Measurements from ENCODE around the gene SLC1A1.
"Not testable (repeated sequence)": the region's sequence is repeated elsewhere in the genome, so short reads cannot be mapped to it uniquely, and the experiment has no call there.

SLC1A1 gene

GRCh38 chr9:4506490-4506889 is 16.2 kb downstream of the SLC1A1 start:
- no peak for DNase-seq (ENCODE audit: low read depth)

GRCh38 chr9:4507306-4508130 is 17.2 kb downstream of the SLC1A1 start:
- no peak for DNase-seq (ENCODE audit: low read depth)

- DNase-seq (ENCODE audit: low read depth), result no peak
These were observed 18.1 kb downstream of the SLC1A1 start for GRCh38 chr9:4508246-4508906.

GRCh38 chr9:4508907-4509589 is 18.8 kb downstream of the SLC1A1 start:
- DNase-seq (ENCODE audit: low read depth), result no peak

GRCh38 chr9:4509590-4509984 is 19.3 kb downstream of the SLC1A1 start:
- DNase-seq (ENCODE audit: low read depth), result no peak

- DNase-seq (ENCODE audit: low read depth), result no peak
These were observed 20.5 kb downstream of the SLC1A1 start for GRCh38 chr9:4510546-4511322.

GRCh38 chr9:4514252-4515128 is 24.2 kb downstream of the SLC1A1 start:
- DNase-seq (ENCODE audit: low read depth), result no peak

GRCh38 chr9:4515958-4516375 is 25.7 kb downstream of the SLC1A1 start:
- no peak for DNase-seq (ENCODE audit: low read depth)

- DNase-seq (ENCODE audit: low read depth), result no peak
These were observed 27.0 kb downstream of the SLC1A1 start for GRCh38 chr9:4517274-4517673.

- no peak for DNase-seq (ENCODE audit: low read depth)
These were observed 29.3 kb downstream of the SLC1A1 start for GRCh38 chr9:4519604-4520003.

- no peak for DNase-seq (ENCODE audit: low read depth)
These were observed 29.8 kb downstream of the SLC1A1 start for GRCh38 chr9:4520055-4520454.

GRCh38 chr9:4530375-4530774 is 40.1 kb downstream of the SLC1A1 start:
- no peak for DNase-seq (ENCODE audit: low read depth)

- DNase-seq (ENCODE audit: low read depth), result not testable (repeated sequence)
These were observed 40.6 kb downstream of the SLC1A1 start for GRCh38 chr9:4530831-4531230.

GRCh38 chr9:4531355-4531754 is 41.1 kb downstream of the SLC1A1 start:
- not testable (repeated sequence) for DNase-seq (ENCODE audit: low read depth)

- not testable (repeated sequence) for DNase-seq (ENCODE audit: low read depth)
These were observed 43.6 kb downstream of the SLC1A1 start for GRCh38 chr9:4533881-4534280.

GRCh38 chr9:4536196-4536595 is 45.9 kb downstream of the SLC1A1 start:
- not testable (repeated sequence) for DNase-seq (ENCODE audit: low read depth)

GRCh38 chr9:4537581-4537980 is 47.3 kb downstream of the SLC1A1 start:
- no peak for DNase-seq (ENCODE audit: low read depth)

GRCh38 chr9:4538107-4538506 is 47.8 kb downstream of the SLC1A1 start:
- DNase-seq (ENCODE audit: low read depth), result no peak

- DNase-seq (ENCODE audit: low read depth), result no peak
These were observed 48.4 kb downstream of the SLC1A1 start for GRCh38 chr9:4538621-4539020.

- DNase-seq (ENCODE audit: low read depth), result no peak
These were observed 50.2 kb downstream of the SLC1A1 start for GRCh38 chr9:4540425-4540824.

- no peak for DNase-seq (ENCODE audit: low read depth)
These were observed 51.0 kb downstream of the SLC1A1 start for GRCh38 chr9:4541281-4541680.

Measured in T follicular helper cell (primary cell).